Measurements from ENCODE around the gene SUFU. TPM values are rescaled to one million over a fixed set of nuclear protein-coding genes. Genes with fewer than 3 reads are reported as not detected.

The SUFU gene
- total and polyA plus RNA-seq, 8 donors, result 0.29 to 26.3 (median 3.7) TPM

DNA sequence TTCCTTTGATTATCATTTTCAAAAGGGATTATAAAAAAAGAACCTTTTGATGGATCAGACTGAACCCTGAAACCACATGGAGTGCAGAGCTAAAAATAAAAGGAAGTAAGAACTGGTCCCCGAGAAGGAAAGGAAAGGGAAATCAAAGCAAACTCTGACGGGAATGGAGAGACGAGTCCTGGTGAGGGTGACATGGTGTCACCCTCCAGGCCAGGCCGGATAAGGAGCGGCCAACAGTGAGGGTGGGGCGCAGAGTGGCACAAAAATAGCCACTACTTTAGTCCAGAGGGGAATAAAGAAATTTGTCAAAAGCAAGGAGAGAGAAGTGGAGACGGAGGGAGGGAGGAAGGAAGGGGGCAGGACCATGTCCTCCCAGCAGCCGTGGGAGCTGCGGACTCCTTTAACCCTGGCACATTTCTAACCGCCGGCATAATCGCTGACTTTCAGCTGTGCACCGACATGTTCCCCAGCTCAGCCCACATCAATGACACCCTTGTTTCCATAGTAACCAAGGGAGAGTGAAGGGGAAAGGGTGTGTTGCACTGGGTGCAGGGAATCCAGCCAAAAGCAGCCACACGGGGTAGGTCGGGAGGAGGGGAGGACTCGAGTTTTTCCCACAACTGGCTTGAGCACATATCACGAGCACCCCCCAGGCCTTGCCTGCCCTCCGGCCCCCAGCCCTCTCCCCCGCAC lies 170.2 kb downstream of the SUFU start:
- H3K4me3 ChIP-seq, result peak overlapping the region; percentile 29 to 37 (median 31)
- peaks cover 47 to 88% (median 75%) of the 10 kb centered on the region in 4 donors for H3K4me1 ChIP-seq
- no peaks in the 10 kb centered on the region for H3K9me3 ChIP-seq
- intact Hi-C loops (cut with DNase I; ENCODE audit: low total_unique reads), result no loop called here
- H3K27ac ChIP-seq, result peak overlapping the region; percentile 1 to 79 (median 72)
- no peaks in the 10 kb centered on the region for H3K27me3 ChIP-seq
- H3K36me3 ChIP-seq, result no peaks in the 10 kb centered on the region
- TF ChIP-seq POLR2AphosphoS5 (IDR thresholded peaks at IDR 0.05) (peak in 2 of 3 donors; percentile 12 to 18), EP300 (IDR thresholded peaks at IDR 0.05) (no peak), CTCF (IDR thresholded peaks at IDR 0.05) (no peak), POLR2A (IDR thresholded peaks at IDR 0.05) (no peak)
- DNase-seq, result peak; percentile 44 to 91
- whole genome bisulfite sequencing, 5 donors, result 5 to 9% (median 6%) methylated on average over 19 of the region's 19 CpGs

DNA sequence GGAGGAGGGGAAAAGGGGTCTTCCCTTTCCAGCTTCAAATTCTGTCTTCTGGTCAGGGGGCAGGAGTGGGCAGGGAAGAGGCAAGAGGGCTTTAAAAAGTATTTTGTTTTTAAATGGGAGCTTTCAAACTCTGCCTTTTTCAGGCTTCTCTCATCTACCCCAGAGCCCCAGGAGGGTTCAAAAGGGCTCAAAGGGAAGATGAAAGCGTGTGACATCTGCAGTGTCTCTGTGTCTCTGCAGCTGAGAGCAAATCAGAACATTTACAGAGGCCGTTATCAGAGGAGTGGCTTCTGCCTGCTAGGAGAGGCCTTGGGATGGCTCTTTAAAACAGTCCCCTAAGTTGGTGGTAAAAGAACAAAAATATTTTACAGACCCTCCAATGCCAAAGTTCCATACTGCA lies 170.8 kb downstream of the SUFU start:
- H3K36me3 ChIP-seq, result no peaks in the 10 kb centered on the region
- H3K9me3 ChIP-seq, result no peaks in the 10 kb centered on the region
- no peak for TF ChIP-seq CTCF (IDR thresholded peaks at IDR 0.05)
- TF ChIP-seq POLR2A (IDR thresholded peaks at IDR 0.05), result no peak
- TF ChIP-seq POLR2AphosphoS5 (IDR thresholded peaks at IDR 0.05), result no peak
- TF ChIP-seq EP300 (IDR thresholded peaks at IDR 0.05), result no peak
- no peaks in the 10 kb centered on the region for H3K27me3 ChIP-seq
- WGBS, 5 donors, result 37 to 68% (median 60%) methylated on average over 2 of the region's 2 CpGs
- peak overlapping the region in 4 of 5 donors; percentile 71 to 79 (median 74) for H3K27ac ChIP-seq
- intact Hi-C loops (cut with DNase I; ENCODE audit: low total_unique reads), result no loop called here
- H3K4me3 ChIP-seq, result peak overlapping the region; percentile 29 to 37 (median 31)
- peaks cover 41 to 86% (median 74%) of the 10 kb centered on the region in 4 donors for H3K4me1 ChIP-seq
- DNase-seq, result no peak

DNA sequence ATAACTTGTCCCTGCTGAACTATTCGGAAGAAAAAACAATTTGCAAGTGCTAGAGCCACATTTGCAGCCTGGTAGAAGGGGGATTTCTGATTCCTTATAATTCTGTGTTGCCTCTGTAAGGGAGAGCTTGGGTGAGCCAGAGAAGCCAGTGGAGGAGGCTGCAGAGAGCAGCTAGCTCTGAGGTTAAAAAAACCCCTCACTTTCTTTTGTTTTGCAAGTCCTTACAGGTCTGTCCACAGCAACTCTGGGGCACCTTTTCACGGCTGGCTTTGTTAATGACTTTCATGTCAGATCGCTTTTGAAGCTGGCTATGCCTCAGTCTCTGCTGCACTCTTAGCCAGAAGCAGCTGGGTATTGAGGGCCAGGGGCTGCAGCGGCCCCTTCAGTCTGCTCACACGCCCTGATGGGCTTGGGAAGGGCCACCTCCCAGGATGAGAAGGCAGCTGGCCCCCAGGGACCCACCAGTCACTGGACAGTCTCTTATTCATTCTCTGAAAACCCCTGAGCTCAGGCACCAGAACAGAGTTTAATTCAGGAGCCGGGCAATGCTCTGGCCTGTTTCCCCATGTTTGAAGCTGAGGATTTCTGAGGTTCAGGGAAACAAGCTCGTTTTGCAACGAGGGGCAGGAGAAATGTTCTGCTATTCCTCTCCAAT lies 171.4 kb downstream of the SUFU start:
- no peak for DNase-seq
- intact Hi-C loops (cut with DNase I; ENCODE audit: low total_unique reads), result no loop called here
- Histone ChIP-seq H3K4me3 (no peak overlapping the region), H3K4me1 (peaks cover 35 to 81% (median 69%) of the 10 kb centered on the region in 4 donors), H3K27me3 (no peaks in the 10 kb centered on the region), H3K36me3 (no peaks in the 10 kb centered on the region), H3K27ac (peak overlapping the region in 4 of 5 donors; percentile 71 to 79 (median 74)), H3K9me3 (no peaks in the 10 kb centered on the region)
- WGBS, 5 donors, result 48 to 66% (median 57%) methylated on average over 5 to 8 of the region's 8 CpGs
- TF ChIP-seq EP300 (IDR thresholded peaks at IDR 0.05), result no peak
- TF ChIP-seq CTCF (IDR thresholded peaks at IDR 0.05), result no peak
- no peak for TF ChIP-seq POLR2A (IDR thresholded peaks at IDR 0.05)
- no peak for TF ChIP-seq POLR2AphosphoS5 (IDR thresholded peaks at IDR 0.05)

DNA sequence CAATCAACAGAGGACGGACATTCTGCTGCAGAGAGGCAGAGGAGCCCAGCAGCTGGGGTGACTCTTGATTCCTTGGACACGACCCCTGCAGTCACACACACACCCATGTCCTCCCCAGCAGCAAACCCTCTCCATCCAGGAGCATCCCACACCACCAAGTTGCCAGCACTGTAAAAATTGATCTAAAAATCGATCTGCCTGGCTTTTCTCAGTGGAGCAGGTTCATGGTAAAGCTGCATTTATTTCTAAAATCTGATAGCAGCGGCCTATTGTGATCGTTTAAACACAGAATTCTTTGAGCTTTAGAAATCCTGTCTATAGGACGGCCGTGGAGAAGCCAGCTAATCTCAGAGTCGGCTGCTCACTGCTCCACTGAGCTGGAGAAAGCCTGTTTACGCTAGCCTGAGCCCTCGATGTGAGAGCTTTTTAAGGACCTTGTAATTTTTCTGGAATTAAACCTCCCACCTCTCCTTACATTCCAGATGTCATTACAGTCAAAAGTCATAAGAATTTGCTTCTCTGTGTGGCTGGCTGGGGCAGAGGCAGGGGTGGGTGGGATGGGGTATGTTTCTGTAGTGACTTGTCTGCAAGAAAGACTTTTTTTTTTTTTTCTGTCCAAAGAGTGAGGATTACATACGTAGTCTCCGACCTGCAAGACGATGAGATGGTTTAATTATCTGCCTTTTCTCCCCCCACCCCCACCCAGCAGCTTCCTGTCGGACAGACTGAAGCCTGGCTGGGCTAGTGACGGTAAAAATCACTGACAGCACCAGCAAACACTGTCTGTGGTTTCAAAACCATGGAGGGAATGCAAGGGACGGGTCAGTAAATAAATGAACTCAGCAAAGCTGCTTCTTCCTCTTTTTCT lies 172.1 kb downstream of the SUFU start:
- H3K27ac ChIP-seq, result peak overlapping the region in 4 of 5 donors; percentile 63 to 79 (median 74)
- peak in 1 of 2 donors; percentile 64 for DNase-seq
- H3K36me3 ChIP-seq, result no peaks in the 10 kb centered on the region
- H3K9me3 ChIP-seq, result no peaks in the 10 kb centered on the region
- TF ChIP-seq POLR2AphosphoS5 (IDR thresholded peaks at IDR 0.05), result peak in 1 of 3 donors; percentile 38
- TF ChIP-seq CTCF (IDR thresholded peaks at IDR 0.05), result no peak
- TF ChIP-seq POLR2A (IDR thresholded peaks at IDR 0.05), result no peak
- no peaks in the 10 kb centered on the region for H3K27me3 ChIP-seq
- H3K4me3 ChIP-seq, result no peak overlapping the region
- peaks cover 33 to 75% (median 68%) of the 10 kb centered on the region in 4 donors for H3K4me1 ChIP-seq
- intact Hi-C loops (cut with DNase I; ENCODE audit: low total_unique reads), result no loop called here
- WGBS, 5 donors, result 43 to 58% (median 47%) methylated on average over 16 of the region's 16 CpGs

Measured in stomach (tissue), 9 donors.